ENCODE data around the gene DBN1. TPM values are rescaled to one million over a fixed set of nuclear protein-coding genes. Genes with fewer than 3 reads are reported as not detected.

The DBN1 gene
- total and polyA plus RNA-seq, 2 experiments from 2014 or later = 106 to 290 TPM

GRCh38 chr5:177474846-177475562 lies 1.6 kb upstream of the DBN1 start (continued):
- TF ChIP-seq EZH2 (IDR thresholded peaks at IDR 0.05; ENCODE audit: low read depth, unreplicated experiment) = no peak
- TF ChIP-seq ZNF331 (CRISPR knock-in tag; IDR thresholded peaks at IDR 0.05; ENCODE audit: low read depth) = no peak

- ATAC-seq (no peak; the same call in 1 of the 3 replicates), DNase-seq (ENCODE audit: low spot score) (no peak)
- Mint-ChIP-seq H3K4me1 (peaks cover 63% of the 10 kb centered on the region), H3K27ac (peak overlapping the region; percentile 61), H3K27me3 (ENCODE audit: insufficient read depth, low read depth, poor library complexity) (peaks cover 30% of the 10 kb centered on the region), H3K4me3 (peak overlapping the region; percentile 60), H3K36me3 (ENCODE audit: low read depth) (peaks cover 33% of the 10 kb centered on the region), H3K9me3 (no peaks in the 10 kb centered on the region)
- H3K9me2 ChIP-seq (ENCODE audit: insufficient read depth) = no peaks in the 10 kb centered on the region
- H3K4me1 ChIP-seq (ENCODE audit: insufficient read depth) = peaks cover 53% of the 10 kb centered on the region
- H3K4me2 ChIP-seq = peak overlapping the region; percentile 73
- H4K20me1 ChIP-seq (replicated peaks; ENCODE audit: insufficient read depth) = peaks cover 30% of the 10 kb centered on the region
- H3K36me3 ChIP-seq (ENCODE audit: insufficient read depth) = 0 out of 2 replicates have a peak, but pooled peaks cover 8% of the 10 kb centered on the region
- H3K27me3 ChIP-seq (ENCODE audit: insufficient read depth) = no peaks in the 10 kb centered on the region
- H2AFZ ChIP-seq = peak overlapping the region; percentile 43; the same call in 1 of the 2 replicates
- H3F3A ChIP-seq (replicated peaks; ENCODE audit: low read depth) = peaks cover 31% of the 10 kb centered on the region
- H3K4me3 ChIP-seq = peak overlapping the region; percentile 44
- H3K79me2 ChIP-seq (replicated peaks; ENCODE audit: insufficient read depth) = peaks cover 39% of the 10 kb centered on the region
- no peak overlapping the region for H3K27ac ChIP-seq (ENCODE audit: low read depth)
- TF ChIP-seq EZH2 (IDR thresholded peaks at IDR 0.05; ENCODE audit: low read depth, unreplicated experiment) = no peak
- TF ChIP-seq CREB1 (CRISPR knock-in tag; IDR thresholded peaks at IDR 0.05; ENCODE audit: low read depth) = no peak
- TF ChIP-seq JUNB (IDR thresholded peaks at IDR 0.05; ENCODE audit: unreplicated experiment) = no peak
- no peak for TF ChIP-seq STAT1 (IDR thresholded peaks at IDR 0.05; ENCODE audit: unreplicated experiment)
- no peak for TF ChIP-seq ZNF331 (CRISPR knock-in tag; IDR thresholded peaks at IDR 0.05; ENCODE audit: low read depth)
- no peak for TF ChIP-seq ZNF114 (CRISPR knock-in tag; IDR thresholded peaks at IDR 0.05)
- TF ChIP-seq NANOG (IDR thresholded peaks at IDR 0.05; ENCODE audit: borderline replicate concordance) = no peak
- TF ChIP-seq REST (IDR thresholded peaks at IDR 0.05; ENCODE audit: unreplicated experiment) = no peak
- TF ChIP-seq POLR2AphosphoS5 (IDR thresholded peaks at IDR 0.05; ENCODE audit: low read depth) = no peak
- no peak for TF ChIP-seq ETS1 (IDR thresholded peaks at IDR 0.05)
- TF ChIP-seq CTCF (conservative IDR thresholded peaks at IDR 0.05; ENCODE audit: low read depth in 2 of 2) = no peak
These were observed 605 bp upstream of the DBN1 start for GRCh38 chr5:177474002-177474476.
